GM12801 (cell line): Measurements from ENCODE around the gene LGALS16.

Experiments used
- TF ChIP-seq, protein P1 (sequence below): IDR thresholded peaks from one replicate; pipeline ENCODE4 v1.5.1; 2011; ENCODE audit warnings: control low read depth; ENCODE audit not compliant: insufficient read length; ENCODE audit errors: extremely low read depth

Gene LGALS16

DNA sequence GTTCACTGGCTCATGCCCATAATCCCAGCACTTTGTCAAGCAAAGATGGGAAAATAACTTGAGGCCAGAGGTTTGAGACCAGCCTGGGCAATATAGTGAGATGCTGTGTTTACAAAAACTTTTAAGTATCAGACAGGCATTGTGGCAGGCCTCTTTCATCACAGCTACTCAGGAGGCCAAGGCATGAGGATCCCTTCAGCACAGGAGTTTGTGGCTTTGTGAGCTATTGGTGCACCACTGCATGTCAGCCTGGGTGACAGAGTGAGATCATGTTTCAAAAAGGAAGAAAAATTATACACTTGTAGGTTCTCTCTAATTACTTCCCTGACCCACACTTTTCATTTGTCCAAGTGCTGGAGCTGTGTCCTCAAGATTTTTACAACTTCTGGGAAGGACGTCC, 37.1 kb downstream of the LGALS16 start:
- TF ChIP-seq, protein P1, sequence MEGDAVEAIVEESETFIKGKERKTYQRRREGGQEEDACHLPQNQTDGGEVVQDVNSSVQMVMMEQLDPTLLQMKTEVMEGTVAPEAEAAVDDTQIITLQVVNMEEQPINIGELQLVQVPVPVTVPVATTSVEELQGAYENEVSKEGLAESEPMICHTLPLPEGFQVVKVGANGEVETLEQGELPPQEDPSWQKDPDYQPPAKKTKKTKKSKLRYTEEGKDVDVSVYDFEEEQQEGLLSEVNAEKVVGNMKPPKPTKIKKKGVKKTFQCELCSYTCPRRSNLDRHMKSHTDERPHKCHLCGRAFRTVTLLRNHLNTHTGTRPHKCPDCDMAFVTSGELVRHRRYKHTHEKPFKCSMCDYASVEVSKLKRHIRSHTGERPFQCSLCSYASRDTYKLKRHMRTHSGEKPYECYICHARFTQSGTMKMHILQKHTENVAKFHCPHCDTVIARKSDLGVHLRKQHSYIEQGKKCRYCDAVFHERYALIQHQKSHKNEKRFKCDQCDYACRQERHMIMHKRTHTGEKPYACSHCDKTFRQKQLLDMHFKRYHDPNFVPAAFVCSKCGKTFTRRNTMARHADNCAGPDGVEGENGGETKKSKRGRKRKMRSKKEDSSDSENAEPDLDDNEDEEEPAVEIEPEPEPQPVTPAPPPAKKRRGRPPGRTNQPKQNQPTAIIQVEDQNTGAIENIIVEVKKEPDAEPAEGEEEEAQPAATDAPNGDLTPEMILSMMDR = no peak

DNA sequence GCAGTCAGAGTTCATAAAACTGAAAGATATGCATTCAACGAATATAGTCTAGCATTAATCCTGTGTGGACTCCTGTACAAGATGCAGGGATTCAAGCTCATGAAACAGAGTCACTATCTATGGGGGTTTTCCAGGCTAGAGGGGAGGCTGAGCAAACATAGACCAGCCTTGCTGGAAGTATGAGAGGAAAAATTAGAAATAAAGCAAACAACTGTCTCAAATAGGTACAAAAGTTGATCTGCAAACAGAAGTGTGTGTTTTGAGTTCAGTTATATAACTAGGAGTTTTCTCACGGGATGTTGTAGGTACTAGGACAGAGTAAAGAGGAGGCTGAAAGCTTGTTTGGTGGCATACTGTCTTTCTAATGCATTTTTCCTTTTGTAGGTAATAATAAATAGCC, 40.0 kb downstream of the LGALS16 start:
- TF ChIP-seq, protein P1 = no peak

DNA sequence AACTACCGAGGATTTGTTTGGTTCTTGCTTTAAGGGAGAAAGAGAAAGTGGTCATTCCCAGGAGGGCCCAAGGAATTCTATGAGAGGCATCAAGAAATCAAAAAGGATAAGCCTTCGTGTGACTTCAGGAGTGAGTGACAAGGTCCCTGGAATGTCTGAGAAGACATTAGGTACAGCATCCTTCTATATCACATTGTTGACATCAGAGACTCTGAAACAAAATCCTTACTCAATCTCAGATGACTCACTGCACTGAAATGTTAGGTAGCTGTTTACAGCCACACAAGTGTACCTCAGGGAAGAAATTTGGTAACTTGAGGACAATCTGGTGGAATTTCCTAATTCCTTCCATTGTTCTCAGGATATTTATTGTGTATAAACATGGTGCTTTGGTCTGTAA, 40.7 kb downstream of the LGALS16 start:
- TF ChIP-seq, protein P1 = no peak

DNA sequence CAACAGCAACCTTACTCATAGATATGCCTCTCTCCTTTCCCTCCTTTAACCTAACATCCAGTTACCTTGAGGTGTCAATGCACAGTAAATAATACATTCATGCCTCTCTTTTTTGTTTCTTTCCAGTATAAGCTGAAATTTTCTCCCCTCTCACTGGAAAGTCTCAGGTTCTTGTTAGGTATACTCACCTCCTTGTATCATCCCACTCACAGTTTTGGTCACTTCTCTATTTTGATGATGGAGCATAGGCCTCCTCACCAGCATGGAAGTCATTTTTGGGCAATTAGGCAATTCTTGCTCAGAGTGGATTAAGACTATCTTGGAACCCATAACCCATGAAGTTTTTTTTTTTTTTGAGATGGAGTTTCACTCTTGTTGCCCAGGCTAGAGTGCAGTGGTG, 42.8 kb downstream of the LGALS16 start:
- TF ChIP-seq, protein P1 = no peak

DNA sequence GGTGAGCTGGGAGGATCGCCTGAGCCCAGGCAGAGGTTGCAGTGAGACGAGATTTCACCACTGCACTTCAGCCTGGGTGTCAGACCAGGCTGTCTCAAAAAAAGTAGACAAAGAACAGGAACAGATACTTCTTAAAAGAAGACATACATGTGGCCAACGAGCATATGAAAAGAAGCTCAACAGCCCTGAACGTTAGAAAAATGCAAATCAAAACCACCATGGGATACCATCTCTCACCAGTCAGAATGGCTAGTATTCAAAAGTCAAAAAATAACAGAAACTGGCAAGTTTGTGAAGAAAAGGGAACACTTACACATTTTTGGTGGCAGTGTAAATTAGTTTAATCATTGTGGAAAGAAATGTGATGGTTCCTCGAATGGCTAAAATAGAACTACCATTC, 45.6 kb downstream of the LGALS16 start:
- TF ChIP-seq, protein P1 = no peak

DNA sequence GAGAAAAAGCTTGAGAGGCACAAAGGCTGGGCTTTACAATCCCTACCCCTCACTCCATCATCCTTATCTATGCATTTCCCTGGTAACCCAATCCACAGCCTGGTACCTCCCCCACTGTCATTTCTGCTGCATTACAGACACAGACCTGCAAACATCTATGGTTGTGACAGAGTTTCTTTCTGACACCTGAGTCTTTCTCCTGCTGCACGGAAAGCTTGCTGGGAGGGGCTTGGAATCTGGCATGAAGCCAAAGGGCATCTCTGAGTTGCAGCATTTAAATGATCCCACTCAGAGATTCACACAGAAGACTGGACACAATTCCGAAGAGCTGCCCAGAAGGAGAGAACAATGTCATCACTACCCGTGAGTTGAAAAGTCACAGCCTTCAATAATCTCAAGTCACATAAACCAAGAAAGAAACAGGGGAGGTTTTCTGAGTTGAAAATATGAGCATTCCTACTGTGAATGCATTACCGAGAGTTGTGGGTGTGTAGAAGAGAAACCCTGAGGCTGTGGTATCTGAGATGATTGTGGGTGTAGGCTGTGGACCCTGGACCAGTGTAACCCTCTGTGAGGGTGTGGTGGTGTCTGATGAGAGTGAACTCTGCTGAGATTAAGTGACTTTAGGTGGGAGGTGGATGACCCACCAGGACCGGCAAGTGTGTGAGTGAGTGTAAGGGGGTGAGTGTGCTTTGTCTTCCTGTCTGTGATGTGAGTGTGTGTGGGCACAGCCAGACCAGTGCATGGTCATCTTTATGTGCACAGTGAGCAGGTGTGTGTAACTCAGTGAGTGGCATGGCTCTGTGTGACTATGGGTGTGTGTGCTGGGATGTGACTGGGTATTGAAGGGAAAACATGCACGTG, 48.7 kb downstream of the LGALS16 start, which contains the start of gene LGALS14:
Gene LGALS14 (plus strand): TSS at position 301 of the 864 bp plus-strand sequence. CDS start 48 bp downstream, at position 349.
- TF ChIP-seq, protein P1 = no peak

DNA sequence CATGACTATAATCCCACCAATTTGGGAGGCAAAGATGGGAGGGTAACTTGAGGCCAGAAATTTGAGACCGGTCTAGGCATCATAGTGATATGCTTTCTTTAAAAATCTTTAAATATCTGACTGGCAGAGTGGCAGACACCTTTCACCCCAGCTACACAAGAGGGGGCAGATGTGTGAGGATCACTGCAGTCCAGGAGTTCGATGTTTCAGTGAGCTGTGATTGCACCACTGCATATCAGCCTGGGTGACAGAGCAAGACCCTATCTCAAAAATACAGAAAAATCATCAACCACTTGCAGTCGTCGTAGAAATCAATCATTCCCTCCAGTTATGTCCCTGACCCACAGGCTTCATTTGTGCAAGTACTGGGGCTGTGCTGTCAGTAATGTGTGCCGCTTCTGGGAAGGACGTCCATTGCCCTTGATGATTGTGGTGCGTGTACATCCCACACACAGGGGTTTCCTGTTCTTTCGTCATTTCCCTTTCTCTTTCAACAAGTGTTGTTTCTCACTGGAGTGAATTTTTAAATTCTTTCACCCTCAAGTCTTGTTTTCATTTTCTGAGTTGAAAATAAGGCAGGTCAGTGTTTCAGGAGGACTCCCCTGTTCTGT, 50.0 kb downstream of the LGALS16 start:
- TF ChIP-seq, protein P1 = no peak
